ENCODE measurements around the gene C3orf18. TPM values are rescaled to one million over a fixed set of nuclear protein-coding genes. Genes with fewer than 3 reads are reported as not detected.

C3orf18 gene
- total RNA-seq, 2 donors from 2014 or later: 7.8 to 19.0 TPM

DNA sequence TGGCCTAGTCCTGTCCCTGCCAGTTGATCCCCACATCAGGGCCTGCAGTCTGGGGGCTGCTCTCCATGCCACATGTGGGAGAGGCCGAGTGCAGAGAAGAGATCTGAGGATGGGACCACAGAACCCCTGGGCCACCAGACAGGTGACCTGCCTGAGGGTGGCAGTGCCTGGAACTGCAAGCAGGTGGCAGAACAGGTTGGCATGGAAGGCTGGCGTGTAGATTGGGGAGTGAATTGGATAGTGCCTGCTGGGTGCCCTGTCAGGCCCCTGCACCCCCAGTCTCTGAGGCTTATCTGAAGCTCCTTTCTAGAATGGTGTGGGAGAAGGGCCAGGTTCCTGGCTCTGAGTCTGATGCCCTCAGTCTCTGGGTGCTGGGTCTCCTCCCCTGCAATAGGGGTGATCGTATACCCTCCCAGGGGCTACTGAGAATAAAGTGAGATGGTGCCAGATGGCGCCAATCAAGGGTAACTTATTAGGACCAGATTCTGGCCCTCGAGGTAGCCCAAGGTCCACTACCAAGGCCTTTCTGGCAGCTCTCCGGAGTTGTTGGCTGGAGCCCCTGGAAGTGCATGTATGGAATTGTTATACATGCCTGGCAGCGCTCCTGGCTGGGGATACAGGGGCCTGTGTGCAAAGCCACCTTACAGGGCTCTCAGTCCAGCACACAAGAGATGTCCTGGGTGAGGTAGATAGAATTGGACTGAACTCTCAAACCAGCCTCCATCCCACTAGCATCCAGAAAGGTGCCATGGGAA is 15.7 kb downstream of the C3orf18 start:
- DNase-seq (ENCODE audit: low spot score) (no peak), ATAC-seq (ENCODE audit: insufficient number of reproducible peaks, low FRiP score, low read depth) (no peak)
- TF ChIP-seq, protein P1, sequence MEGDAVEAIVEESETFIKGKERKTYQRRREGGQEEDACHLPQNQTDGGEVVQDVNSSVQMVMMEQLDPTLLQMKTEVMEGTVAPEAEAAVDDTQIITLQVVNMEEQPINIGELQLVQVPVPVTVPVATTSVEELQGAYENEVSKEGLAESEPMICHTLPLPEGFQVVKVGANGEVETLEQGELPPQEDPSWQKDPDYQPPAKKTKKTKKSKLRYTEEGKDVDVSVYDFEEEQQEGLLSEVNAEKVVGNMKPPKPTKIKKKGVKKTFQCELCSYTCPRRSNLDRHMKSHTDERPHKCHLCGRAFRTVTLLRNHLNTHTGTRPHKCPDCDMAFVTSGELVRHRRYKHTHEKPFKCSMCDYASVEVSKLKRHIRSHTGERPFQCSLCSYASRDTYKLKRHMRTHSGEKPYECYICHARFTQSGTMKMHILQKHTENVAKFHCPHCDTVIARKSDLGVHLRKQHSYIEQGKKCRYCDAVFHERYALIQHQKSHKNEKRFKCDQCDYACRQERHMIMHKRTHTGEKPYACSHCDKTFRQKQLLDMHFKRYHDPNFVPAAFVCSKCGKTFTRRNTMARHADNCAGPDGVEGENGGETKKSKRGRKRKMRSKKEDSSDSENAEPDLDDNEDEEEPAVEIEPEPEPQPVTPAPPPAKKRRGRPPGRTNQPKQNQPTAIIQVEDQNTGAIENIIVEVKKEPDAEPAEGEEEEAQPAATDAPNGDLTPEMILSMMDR (IDR thresholded peaks at IDR 0.05): no peak
- Histone ChIP-seq H3K4me3 (no peak overlapping the region), H3K27ac (no peak overlapping the region), H3K27me3 (replicated peaks; ENCODE audit: insufficient read depth) (no peaks in the 10 kb centered on the region), H3K9me3 (no peaks in the 10 kb centered on the region), H3K4me1 (ENCODE audit: control insufficient read depth in 1 of 2, low read depth in 2 of 2) (no peaks in the 10 kb centered on the region), H3K36me3 (no peaks in the 10 kb centered on the region)

DNA sequence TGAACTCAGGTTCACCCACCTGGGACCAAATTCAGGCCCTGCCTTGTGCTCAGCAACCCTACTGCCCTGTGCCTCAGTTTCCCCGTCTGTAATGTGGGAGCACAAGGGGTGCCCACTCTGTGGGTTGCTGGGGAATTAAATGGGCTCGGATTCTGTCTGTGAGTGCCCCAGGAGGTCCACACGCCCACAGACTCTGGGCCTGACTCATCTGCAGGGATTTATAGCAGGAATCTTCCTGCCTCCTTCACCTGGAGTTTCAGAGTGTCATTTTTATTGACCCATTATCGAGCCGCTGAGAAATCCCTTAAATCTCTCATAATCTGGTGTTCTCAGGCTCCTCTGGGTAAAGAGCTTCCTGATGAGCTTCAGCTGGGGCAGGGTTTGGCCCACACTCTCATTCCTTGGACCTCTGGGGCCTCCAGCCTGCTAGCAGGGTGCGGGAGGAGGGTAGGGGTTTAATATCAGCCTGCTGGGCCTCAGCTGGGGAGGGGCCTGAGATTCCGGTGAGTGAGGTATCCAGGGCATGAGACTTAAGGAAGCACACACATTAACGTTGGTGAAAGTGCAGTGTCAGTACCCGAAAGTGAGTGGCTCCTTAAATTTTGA is 16.4 kb downstream of the C3orf18 start:
- no peaks in the 10 kb centered on the region for H3K9me3 ChIP-seq
- H3K27me3 ChIP-seq (replicated peaks; ENCODE audit: insufficient read depth): no peaks in the 10 kb centered on the region
- ATAC-seq (ENCODE audit: insufficient number of reproducible peaks, low FRiP score, low read depth) (no peak), DNase-seq (ENCODE audit: low spot score) (no peak)
- TF ChIP-seq, protein P1 (IDR thresholded peaks at IDR 0.05): no peak
- H3K27ac ChIP-seq: no peak overlapping the region
- no peaks in the 10 kb centered on the region for H3K4me1 ChIP-seq (ENCODE audit: control insufficient read depth in 1 of 2, low read depth in 2 of 2)
- no peak overlapping the region for H3K4me3 ChIP-seq
- H3K36me3 ChIP-seq: no peaks in the 10 kb centered on the region

GRCh38 chr3:50550079-50550736 is 17.3 kb downstream of the C3orf18 start:
- DNase-seq (ENCODE audit: low spot score): no peak
- TF ChIP-seq, protein P1 (IDR thresholded peaks at IDR 0.05): peak; percentile 83
- ATAC-seq (ENCODE audit: insufficient number of reproducible peaks, low FRiP score, low read depth): no peak

GRCh38 chr3:50549226-50549625 is 18.3 kb downstream of the C3orf18 start:
- H3K27ac ChIP-seq: no peak overlapping the region
- no peaks in the 10 kb centered on the region for H3K9me3 ChIP-seq
- ATAC-seq (ENCODE audit: insufficient number of reproducible peaks, low FRiP score, low read depth) (no peak), DNase-seq (ENCODE audit: low spot score) (no peak)
- no peaks in the 10 kb centered on the region for H3K4me1 ChIP-seq (ENCODE audit: control insufficient read depth in 1 of 2, low read depth in 2 of 2)
- H3K4me3 ChIP-seq: no peak overlapping the region
- H3K27me3 ChIP-seq (replicated peaks; ENCODE audit: insufficient read depth): no peaks in the 10 kb centered on the region
- H3K36me3 ChIP-seq: no peaks in the 10 kb centered on the region
- TF ChIP-seq, protein P1 (IDR thresholded peaks at IDR 0.05): no peak

More at GRCh38 chr3:50550079-50550736, 17.3 kb downstream of the C3orf18 start:
- Histone ChIP-seq H3K27me3 (replicated peaks; ENCODE audit: insufficient read depth) (no peaks in the 10 kb centered on the region), H3K9me3 (no peaks in the 10 kb centered on the region), H3K36me3 (no peaks in the 10 kb centered on the region), H3K4me1 (ENCODE audit: control insufficient read depth in 1 of 2, low read depth in 2 of 2) (no peaks in the 10 kb centered on the region), H3K4me3 (no peak overlapping the region), H3K27ac (no peak overlapping the region)

DNA sequence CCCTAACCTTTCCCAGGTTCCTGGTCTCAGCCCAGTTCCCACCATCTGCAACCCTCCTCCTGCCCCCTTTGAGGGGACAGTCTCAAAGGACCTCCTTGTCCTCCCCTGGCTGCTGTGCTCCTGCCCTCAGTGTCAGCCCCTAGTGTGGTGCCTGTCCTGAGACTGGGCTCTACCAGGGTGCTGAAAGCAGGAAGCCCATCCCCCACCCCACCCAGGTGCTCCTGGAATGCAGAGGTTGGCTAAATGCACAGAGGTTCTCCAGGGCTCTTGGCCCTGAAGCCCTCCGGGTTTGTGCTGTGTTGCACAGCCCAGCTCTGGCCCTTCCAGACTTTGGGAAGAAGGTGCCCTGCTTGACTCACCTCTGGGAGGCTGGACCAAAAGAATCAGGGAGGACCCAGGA is 21.8 kb downstream of the C3orf18 start:
- no peaks in the 10 kb centered on the region for H3K4me1 ChIP-seq (ENCODE audit: control insufficient read depth in 1 of 2, low read depth in 2 of 2)
- H3K27ac ChIP-seq: no peak overlapping the region
- no peaks in the 10 kb centered on the region for H3K27me3 ChIP-seq (replicated peaks; ENCODE audit: insufficient read depth)
- H3K4me3 ChIP-seq: no peak overlapping the region
- TF ChIP-seq, protein P1 (IDR thresholded peaks at IDR 0.05): no peak
- no peaks in the 10 kb centered on the region for H3K9me3 ChIP-seq
- H3K36me3 ChIP-seq: no peaks in the 10 kb centered on the region
- ATAC-seq (ENCODE audit: insufficient number of reproducible peaks, low FRiP score, low read depth): no peak
- DNase-seq (ENCODE audit: low spot score): no peak

Measured in thoracic aorta (tissue), 2 donors.